Activated CD4-positive, CD25-positive, alpha-beta regulatory T cell treated with anti-CD3 and anti-CD28 coated beads, Interleukin-2, amount 50 U/mL, for 24 hours (primary cell): ENCODE results near the gene TMEM132A.
"Not testable (repeated sequence)": the region's sequence is repeated elsewhere in the genome, so short reads cannot be mapped to it uniquely, and the experiment has no call there.

Experiments used
- ATAC-seq, 2 donors: fragments of 150-1000 bp; cut with Tn5 transposase; one replicate each; pipeline ENCODE4 v1.10.0; 2021; ENCODE audit warnings: mild to moderate bottlenecking in 1 of 2, moderate library complexity in 1 of 2

The TMEM132A gene

DNA sequence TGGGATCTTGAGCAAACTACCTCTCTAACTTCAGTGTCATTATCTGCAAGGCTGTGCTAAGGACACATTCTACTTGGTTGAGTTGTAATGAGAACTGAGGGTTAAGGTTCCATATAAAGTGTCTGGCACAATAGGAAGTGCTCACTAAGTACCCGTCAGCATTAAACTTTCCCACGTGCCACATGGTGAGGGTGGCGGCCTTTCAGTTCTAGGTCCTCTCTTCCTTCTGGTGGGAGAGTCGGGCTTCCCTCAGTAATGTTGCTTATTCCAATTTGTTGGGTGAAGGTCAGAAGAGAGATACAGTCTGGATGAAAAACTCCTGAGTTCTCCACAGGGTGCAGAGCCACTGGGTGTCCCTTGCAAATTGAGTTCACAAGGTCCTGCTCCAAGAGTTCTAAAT is 42.6 kb downstream of the TMEM132A start:
- no peak for ATAC-seq

DNA sequence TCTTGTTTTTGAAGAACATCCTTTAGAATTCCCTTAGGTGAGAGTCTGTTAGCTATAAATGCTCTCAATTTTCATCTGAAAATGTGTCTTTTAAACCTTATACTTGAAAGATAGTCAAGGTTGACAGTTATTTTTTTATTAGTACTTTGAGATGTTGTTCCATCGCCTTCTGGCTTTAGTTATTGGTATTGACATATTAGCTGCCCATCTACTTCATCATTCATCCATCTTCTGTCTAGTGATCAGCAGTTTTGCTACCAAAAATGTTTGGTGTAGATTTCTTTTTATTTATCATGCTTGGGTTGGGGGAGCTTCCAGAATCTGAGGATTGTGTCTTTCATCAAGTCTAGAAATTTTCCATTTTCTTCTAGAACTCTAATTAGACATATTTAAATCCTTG is 44.0 kb downstream of the TMEM132A start:
- no peak for ATAC-seq

DNA sequence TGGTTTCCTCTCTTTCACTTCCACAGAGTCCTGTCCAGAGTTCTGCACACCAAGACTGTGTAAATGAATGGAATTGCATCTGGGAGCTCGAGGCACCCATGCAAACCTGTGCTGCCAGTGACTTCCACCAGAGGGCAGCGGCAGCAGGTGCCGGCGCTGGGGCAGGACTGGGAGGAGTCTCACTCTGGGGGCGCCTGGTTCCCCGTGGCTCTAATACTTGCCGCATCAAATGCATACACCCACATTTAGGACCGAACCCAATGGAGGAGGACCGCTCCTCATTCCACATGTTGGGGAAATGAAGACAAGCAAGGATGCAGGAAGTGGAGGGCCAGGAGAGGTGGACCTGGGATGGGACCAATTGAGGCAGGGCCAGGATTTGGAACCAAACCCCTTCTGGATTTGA is 46.1 kb downstream of the TMEM132A start:
- ATAC-seq = peak; percentile 51 to 57

DNA sequence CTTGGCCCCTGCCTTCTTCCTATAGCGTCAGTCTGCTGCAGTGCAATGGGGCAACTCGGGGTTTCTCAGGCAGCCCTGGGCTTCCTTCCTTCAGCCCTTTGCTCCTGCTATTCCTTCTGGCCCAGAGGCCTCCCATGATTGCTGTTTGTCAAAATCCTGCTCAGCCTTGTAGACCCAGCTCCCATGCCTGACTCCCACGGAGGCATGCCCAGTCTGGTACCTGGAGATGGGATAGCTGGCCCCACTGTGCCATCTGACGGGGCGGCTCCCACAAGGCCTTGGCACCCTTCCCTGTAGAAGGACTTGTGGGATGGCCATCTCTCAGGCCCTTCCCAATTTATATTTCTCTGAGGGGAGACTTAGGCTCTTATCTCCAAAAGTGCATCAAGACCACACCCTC is 46.6 kb downstream of the TMEM132A start:
- no peak for ATAC-seq

DNA sequence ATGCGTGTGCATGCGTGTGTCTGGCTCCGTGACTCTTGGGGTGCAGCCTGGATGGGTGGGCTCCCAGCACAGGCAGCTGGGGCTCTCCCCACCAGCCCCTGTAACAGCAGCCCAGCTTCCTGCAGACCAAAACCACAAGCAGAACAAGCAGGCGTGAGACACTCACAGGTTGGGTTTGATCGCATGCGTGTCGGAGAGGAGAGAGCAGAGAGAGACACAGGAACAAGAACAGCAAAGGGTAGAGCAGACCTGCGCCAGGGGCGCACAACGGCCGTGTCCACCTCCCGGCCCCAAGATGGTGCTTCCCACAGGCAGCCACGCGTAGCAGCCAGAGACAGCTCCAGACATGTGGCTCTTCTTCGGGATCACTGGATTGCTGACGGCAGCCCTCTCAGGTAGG is 47.3 kb downstream of the TMEM132A start, which contains the start of gene CD6:
TSS of gene CD6 (plus strand) at position 161 of the 400 bp plus-strand sequence. CDS start at position 347, 186 bp downstream.
- ATAC-seq = peak; percentile 71 to 77

DNA sequence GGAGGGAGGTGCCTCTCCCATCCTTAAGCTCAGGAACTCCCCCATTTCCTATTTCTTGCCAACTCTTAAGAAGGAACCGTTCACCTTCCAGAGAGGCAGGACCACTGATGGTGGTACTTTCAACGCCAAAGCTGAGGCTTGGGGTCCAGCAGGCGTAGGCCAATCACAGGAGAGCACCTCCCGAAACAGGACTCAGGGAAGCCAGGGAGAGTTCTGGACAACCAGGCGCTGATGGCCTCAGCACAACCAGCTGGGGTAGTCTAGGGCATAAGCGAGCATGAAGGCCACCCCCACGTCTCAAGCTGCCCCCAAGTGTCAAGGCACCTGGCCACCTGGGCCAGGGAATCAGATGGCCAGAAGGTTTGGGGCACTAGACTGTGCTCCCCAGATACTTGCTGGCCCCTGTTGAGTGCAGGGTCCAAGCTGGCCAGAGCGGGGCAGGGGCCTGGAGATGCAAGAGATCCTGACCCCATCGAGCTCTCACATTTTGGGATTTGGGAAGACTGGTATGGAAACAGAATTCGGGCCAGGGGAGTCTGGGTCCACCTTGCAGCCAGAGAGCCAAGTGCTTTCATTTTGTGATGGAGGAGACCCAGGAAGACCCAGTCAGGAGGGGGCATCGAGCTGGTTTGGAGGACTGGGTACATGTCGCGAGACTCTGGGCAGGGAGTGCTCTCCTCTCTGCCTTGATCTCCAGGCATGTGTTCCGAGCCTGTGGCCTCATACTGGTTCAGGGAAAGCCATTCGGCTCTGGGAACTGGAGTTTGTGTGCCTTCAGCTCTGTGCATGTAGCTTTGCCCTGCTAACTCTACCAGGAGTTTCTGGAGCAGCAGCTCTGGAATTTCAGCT is 48.1 kb downstream of the TMEM132A start:
- ATAC-seq = peak; percentile 28 to 38

DNA sequence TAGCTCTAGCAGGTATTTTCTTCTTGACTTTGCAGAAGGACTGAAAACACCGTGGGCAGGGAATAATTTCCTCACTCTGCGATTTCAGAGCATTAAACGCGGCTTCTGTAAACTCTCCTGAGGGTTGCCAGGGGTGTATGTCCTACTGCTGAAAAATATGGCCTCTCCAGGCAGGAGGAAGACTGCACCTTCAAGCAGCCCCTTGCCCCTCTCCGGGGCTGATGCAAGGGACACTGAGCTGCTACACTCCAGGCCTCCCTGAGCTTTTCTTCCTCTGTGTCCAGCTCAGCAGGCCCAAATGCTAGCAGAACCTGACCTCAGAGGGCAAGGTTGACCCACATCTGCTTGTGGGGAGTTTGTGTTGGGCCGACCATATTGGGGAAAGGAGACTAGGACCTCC is 49.4 kb downstream of the TMEM132A start:
- ATAC-seq = no peak

DNA sequence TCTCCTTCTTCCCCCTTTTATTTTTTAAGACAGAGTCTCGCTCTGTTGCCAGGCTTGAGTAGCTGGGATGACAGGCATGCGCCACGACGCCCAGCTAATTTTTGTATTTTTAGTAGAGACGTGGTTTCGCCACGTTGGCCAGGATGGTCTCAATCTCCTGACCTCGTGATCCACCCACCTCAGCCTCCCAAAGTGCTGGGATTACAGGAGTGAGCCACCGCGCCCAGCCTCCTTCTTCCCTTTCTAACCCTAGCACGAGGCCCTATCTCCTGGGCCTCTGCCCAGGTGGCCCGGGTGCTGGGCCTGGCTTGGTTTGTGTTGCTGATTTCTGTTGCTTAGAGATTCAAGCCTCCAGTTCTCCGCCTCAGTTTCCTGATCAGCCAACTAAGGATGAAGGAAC is 50.1 kb downstream of the TMEM132A start:
- not testable (repeated sequence) for ATAC-seq

DNA sequence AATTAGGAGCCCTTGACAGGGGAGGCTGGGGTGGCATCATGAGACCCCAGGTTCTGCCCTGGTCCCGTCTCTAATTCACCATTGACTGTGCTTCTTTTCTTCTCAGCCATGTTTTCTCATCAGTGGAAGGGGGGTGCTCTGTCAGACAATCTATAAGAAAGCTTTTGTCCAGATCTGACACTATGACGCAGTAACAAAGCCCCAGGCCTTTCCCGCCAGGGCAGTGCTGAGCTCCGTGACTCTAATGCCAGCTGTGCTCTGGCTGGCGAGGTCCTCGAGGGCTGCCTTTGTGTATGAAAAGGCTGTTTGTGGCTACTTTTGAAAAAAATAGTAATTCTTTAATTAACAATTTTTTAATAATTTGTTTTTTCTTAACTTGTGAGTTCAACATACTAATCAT is 50.5 kb downstream of the TMEM132A start:
- no peak for ATAC-seq

DNA sequence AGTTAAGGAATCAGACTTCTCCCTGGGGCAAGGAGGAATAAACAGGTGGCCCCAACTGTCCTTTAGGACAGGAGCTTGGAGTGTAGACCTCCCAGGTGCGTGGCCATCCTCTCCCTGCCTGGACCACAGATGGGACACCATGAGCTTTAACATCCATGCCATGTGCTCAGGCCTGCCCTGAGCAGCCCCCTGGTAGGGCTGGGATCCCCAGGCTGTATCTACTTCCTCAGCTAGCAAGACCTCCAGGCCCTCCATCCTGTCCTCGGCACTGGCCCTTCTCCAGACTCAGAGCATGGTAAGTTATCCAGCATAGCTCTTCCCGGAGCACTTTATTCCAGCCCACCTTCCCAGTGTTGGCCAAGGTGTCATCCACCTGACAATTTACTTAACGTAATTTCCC is 53.0 kb downstream of the TMEM132A start:
- no peak for ATAC-seq

DNA sequence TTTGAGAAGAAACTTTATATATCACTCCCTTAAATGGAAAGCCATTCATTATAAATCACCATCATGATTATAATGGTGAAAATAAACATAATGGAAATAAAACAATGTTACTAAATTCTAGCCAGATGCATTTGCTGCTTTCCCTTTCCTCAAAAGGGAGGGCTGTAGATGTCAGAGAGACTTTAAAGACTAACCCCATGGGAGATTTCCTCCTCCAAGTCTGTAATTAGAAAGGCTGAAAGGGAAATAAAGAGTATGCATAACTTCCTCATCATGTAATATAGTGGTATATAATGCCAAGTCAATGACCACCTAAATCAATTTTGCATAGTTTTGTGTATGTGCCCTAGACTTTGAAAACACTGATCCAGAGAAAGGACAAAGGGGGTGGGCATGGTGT is 53.6 kb downstream of the TMEM132A start:
- no peak for ATAC-seq

DNA sequence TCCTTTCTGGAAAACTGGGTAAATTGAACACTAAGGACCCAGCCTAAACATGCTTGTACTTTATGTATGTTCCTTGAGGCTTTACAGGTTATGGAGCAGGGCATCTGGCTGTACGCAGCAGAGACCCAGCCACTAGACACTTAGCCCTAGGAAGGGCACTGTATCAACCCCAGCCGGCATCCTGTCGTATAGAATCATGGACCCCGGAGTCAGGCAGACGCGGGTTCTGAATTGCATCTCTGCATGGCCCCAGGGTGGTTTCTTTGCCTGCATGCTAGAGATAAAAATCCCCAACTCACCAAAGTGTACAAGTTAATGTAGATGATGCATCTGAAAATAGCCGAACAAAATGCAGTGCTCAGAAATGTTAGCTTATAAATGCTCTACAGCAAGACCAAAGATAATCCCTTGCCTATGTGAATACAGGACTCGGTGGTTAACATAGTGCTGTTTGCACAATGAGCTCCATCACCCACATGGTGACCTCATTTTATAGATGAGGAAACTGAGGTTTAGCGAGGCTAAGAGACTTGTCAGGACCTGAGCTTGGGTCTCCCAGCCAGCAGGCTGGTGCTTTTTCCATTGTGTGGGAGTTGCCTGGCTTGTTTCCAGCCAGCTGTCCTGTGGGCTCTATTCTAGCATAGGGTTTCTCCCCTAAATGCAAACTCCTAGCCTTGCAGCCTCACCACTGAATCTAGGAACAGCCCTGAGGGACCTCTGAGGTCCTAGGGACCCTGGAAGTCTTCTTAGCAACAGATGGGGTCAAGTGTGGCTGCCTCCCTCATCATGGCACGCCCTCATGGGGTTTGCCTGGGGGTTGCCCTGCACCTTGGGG is 54.5 kb downstream of the TMEM132A start:
- peak; percentile 61 to 77 for ATAC-seq

DNA sequence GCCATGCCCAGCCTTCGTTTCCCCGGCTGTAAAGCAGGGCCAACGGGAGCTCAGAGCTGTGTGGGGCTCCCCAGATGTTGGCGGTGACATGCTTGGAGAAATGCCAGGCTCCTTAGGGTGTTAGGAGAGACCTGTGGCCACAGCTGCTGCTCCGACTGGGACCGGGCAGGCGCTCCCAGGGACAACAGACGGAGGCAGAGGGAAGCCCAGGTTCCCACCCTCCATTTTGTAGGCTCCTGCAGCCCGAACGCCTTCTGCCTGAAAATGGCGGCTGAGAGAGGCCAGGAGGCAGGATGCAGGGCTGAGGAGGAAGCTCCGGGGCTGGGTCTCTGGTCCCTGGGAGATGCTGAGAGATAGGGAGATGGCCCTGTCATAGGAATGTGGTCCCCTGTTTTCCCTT is 57.3 kb downstream of the TMEM132A start:
- no peak for ATAC-seq

DNA sequence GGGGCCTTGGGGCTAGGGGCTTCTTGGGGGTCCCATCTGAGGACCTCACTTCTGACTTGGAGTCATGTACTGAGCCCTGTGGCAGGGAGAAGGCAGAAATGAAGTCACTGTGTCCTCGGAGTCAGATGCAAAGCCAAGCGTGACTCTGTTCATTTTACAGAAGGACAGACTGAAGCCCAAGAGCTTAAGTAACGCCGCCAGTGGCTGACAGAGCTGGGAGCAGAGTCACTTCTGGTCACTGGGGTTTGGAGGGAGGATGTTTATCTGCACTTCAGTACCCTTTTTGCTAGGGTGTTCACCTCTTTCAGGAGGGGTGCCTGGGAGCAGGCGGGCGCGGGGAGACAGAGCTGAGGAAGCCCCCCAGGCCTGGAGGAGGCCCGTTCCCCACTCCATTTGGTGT is 57.9 kb downstream of the TMEM132A start:
- ATAC-seq = no peak

DNA sequence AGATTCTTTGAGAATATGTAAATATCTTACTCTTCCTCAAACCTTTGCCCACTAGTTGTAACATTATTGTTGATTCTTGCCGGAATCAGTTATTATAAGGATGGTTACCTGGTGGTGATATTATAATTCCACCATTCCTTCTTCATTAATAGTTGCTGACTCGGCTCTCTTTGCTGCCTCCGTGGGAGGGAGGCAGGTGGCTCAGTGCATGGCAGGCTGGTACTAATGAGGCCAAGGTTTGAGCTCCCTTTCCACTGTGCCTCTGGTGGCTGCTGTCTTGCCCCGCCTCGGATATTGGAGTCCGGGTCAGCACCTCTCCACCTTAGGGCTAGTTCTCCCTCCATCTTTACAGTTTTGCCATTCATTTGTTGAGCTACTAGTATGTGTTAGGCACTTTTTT is 59.9 kb downstream of the TMEM132A start:
- no peak for ATAC-seq

DNA sequence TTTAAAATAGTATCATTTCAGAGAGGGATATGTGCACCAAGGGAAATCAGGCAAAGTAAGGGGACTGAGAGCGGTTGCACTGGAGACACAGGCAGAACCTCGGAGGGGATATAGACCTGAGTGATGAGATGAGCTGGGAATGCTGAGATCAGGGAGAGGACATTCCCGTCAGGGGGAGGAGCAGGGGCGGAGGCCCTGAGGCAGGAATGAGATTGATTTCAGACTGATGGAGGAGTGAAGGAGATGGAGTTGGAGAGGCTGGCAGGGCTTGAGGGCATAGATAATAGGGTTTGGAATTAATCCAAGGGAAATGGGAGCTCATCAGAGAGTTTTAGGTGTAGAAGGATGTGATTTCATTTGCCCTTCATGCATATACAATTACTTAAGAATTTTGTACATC is 60.4 kb downstream of the TMEM132A start:
- ATAC-seq = no peak

DNA sequence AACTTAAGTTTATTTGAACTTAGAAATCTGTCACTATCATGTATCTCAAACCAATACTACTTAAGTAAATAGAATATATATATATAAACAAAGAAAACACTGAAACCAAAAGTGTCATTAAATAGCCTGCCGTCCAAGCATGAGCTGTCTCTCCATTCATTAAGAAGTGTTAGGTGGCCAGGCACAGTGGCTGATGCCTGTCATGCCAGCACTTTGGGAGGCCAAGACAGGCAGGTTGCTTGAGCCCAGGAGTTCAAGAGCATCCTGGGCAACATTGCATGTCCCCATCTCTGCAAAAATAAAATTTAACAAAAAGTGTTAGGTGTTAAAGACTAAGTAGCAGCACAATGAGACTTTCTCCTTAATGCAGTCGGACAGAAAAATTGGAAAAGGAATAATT is 61.2 kb downstream of the TMEM132A start:
- no peak for ATAC-seq

DNA sequence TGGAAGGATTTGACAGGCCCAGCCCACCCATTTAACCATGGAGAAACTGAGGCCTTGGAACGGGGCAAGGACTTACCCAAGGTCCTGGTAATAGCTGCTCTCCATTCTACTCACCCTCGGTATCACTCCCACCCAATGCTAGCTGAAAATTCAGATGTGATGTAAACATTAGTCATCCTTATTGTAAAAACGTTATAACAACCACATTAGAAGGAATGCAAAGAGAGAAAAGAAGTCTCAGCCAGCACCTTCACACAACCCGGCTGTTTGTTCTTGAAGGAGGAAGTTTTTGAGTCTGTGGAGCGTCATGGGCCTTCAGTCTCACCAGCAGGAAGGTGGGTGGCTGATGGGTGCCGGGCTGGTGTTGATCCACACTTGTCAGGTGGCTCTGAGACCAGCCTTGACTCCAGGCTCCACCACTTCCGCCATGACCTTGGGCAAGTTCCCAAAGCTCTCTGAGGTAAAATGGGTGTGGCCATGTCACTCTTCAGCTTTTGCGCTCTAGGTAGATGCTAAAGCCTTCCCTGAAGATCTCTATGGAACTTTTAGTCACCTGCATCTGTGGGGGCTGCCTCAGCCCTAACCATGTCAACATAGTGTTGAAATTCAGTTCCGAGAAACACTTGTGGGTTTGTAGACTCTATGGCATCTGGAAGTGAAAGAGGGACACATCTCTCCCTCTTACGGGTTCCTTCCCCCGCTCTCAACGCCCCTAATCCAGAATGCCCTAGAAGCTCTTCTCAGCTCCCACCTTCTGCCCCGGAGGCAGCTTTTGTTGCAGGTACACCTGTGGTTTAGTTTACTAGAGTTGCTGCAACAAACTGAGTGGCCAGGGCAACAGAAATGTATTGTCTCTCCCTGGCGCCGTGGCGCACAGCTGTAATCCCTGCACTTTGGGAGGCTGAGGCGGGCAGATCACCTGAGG is 62.0 kb downstream of the TMEM132A start:
- peak; percentile 89 to 91 for ATAC-seq
